IPS DF 4.7 (cell line): ENCODE results near the gene PRKAG3.

Experiments
- DNase-seq: peaks from one replicate; pipeline ENCODE4 v3.0.0-alpha.2; 2013; ENCODE audit warnings: low spot score; ENCODE audit errors: extremely low read depth

PRKAG3 gene

GRCh38 chr2:218839888-218840287 lies 8.3 kb upstream of the PRKAG3 start:
- DNase-seq, result no peak

GRCh38 chr2:218839430-218839829 lies 7.8 kb upstream of the PRKAG3 start:
- DNase-seq, result no peak

GRCh38 chr2:218837495-218837894 lies 5.9 kb upstream of the PRKAG3 start:
- no peak for DNase-seq

GRCh38 chr2:218834685-218835084 lies 3.1 kb upstream of the PRKAG3 start:
- DNase-seq, result no peak

- no peak for DNase-seq
Measured at GRCh38 chr2:218833023-218833609, 1.5 kb upstream of the PRKAG3 start.

- DNase-seq, result no peak
Measured at GRCh38 chr2:218832520-218832919, 917 bp upstream of the PRKAG3 start.

- no peak for DNase-seq
Measured at GRCh38 chr2:218832081-218832480, 478 bp upstream of the PRKAG3 start.

GRCh38 chr2:218830526-218831306 lies 887 bp downstream of the PRKAG3 start:
- no peak for DNase-seq

- no peak for DNase-seq
Measured at GRCh38 chr2:218829868-218830451, 1.6 kb downstream of the PRKAG3 start.

- DNase-seq, result no peak
Measured at GRCh38 chr2:218828477-218828778, 3.2 kb downstream of the PRKAG3 start.

- DNase-seq, result no peak
Measured at GRCh38 chr2:218827701-218828476, 3.7 kb downstream of the PRKAG3 start.

- DNase-seq, result no peak
Measured at GRCh38 chr2:218826791-218827190, 4.8 kb downstream of the PRKAG3 start.

GRCh38 chr2:218824004-218824403 lies 7.6 kb downstream of the PRKAG3 start:
- DNase-seq, result no peak

- DNase-seq, result no peak
Measured at GRCh38 chr2:218823196-218823855, 8.3 kb downstream of the PRKAG3 start.

- no peak for DNase-seq
Measured at GRCh38 chr2:218822622-218823021, 9.0 kb downstream of the PRKAG3 start.

GRCh38 chr2:218821605-218822211 lies 9.9 kb downstream of the PRKAG3 start:
- no peak for DNase-seq

GRCh38 chr2:218820746-218821369 lies 10.7 kb downstream of the PRKAG3 start:
- no peak for DNase-seq

- DNase-seq, result no peak
Measured at GRCh38 chr2:218819093-218819492, 12.5 kb downstream of the PRKAG3 start.

- no peak for DNase-seq
Measured at GRCh38 chr2:218816561-218817011, 15.0 kb downstream of the PRKAG3 start.

- no peak for DNase-seq
Measured at GRCh38 chr2:218815649-218816048, 16.0 kb downstream of the PRKAG3 start.

GRCh38 chr2:218815244-218815637 lies 16.4 kb downstream of the PRKAG3 start:
- DNase-seq, result no peak
